ENCODE data around the gene BMS1. TPM values are rescaled to one million over a fixed set of nuclear protein-coding genes. Genes with fewer than 3 reads are reported as not detected.
A peak's percentile ranks its signal among the peaks of the same experiment; 100 is the strongest.

BMS1 gene
- total RNA-seq, 1 experiment from 2014 or later = 32.3 TPM

DNA sequence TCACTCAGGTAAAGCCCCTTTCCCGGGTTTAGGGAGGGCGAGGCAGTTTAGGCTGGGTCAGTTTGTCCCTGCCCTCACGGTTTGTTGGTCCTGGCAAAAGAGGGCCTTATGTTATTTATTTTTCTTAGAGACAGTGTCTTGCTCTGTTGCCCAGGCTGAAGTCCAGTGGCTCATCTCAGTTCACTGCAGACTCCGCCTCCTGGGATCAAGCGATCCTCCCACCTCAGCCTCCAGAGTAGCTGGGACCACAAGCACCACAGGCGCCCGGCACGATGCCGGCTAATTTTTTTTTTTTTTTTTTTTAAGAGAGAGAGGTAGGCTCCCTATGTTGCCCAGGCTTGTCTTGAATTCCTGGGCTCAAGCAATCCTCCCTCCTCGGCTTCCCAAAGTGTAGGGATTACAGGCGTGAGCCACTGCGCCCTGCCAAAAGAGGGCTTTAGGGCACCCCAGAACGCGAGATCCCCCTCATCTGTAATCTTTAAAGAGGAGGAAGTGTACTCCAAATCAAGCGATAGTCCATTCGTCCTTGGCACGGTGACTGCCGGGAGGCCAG lies 626 bp upstream of the BMS1 start:
- Histone ChIP-seq H3K4me1 (ENCODE audit: control insufficient read depth, insufficient read depth, low read length) (peaks cover 4% of the 10 kb centered on the region; the same call in 1 of the 2 replicates), H3K36me3 (ENCODE audit: control insufficient read depth, insufficient read depth, low read length) (peaks cover 33% of the 10 kb centered on the region), H3K27ac (ENCODE audit: low read length) (peak overlapping the region; percentile 97), H3K9me3 (ENCODE audit: control insufficient read depth, insufficient read depth, low read depth, low read length) (no peaks in the 10 kb centered on the region), H3K4me3 (ENCODE audit: low read depth in 2 of 2, low read length in 2 of 2) (peak overlapping the region; percentile 82 to 96), H3K27me3 (ENCODE audit: control insufficient read depth, insufficient read depth, low read length) (peaks cover 5% of the 10 kb centered on the region; the same call in 1 of the 2 replicates)
- CTCF ChIA-PET = no interaction called here
- POLR2A ChIA-PET = no interaction called here
- intact Hi-C loops (cut with micrococcal nuclease; ENCODE audit: unreplicated experiment) = no loop called here
- in situ Hi-C loops (cut with HindIII; ENCODE audit: low pct_unique_long_range_greater_than_20kb, low sequenced_read_pairs) = no loop called here
- DNase-seq (ENCODE audit: low read depth, low spot score) (no peak), ATAC-seq (0 out of 2 replicates have a peak, but pooled peaks have one; percentile 14)
- TF ChIP-seq TCF7L2 (IDR thresholded peaks at IDR 0.05; ENCODE audit: low read depth, low read length) (no peak), POLR2AphosphoS5 (IDR thresholded peaks at IDR 0.05; ENCODE audit: low read depth, low read length) (no peak), SIN3A (IDR thresholded peaks at IDR 0.05; ENCODE audit: borderline replicate concordance, insufficient read depth, low read depth, low read length) (no peak)
- TF ChIP-seq, protein P1, sequence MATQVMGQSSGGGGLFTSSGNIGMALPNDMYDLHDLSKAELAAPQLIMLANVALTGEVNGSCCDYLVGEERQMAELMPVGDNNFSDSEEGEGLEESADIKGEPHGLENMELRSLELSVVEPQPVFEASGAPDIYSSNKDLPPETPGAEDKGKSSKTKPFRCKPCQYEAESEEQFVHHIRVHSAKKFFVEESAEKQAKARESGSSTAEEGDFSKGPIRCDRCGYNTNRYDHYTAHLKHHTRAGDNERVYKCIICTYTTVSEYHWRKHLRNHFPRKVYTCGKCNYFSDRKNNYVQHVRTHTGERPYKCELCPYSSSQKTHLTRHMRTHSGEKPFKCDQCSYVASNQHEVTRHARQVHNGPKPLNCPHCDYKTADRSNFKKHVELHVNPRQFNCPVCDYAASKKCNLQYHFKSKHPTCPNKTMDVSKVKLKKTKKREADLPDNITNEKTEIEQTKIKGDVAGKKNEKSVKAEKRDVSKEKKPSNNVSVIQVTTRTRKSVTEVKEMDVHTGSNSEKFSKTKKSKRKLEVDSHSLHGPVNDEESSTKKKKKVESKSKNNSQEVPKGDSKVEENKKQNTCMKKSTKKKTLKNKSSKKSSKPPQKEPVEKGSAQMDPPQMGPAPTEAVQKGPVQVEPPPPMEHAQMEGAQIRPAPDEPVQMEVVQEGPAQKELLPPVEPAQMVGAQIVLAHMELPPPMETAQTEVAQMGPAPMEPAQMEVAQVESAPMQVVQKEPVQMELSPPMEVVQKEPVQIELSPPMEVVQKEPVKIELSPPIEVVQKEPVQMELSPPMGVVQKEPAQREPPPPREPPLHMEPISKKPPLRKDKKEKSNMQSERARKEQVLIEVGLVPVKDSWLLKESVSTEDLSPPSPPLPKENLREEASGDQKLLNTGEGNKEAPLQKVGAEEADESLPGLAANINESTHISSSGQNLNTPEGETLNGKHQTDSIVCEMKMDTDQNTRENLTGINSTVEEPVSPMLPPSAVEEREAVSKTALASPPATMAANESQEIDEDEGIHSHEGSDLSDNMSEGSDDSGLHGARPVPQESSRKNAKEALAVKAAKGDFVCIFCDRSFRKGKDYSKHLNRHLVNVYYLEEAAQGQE (IDR thresholded peaks at IDR 0.05; ENCODE audit: insufficient read depth in 1 of 2, low read depth in 2 of 2, low read length in 1 of 2) = no peak
- TF ChIP-seq, protein P2, sequence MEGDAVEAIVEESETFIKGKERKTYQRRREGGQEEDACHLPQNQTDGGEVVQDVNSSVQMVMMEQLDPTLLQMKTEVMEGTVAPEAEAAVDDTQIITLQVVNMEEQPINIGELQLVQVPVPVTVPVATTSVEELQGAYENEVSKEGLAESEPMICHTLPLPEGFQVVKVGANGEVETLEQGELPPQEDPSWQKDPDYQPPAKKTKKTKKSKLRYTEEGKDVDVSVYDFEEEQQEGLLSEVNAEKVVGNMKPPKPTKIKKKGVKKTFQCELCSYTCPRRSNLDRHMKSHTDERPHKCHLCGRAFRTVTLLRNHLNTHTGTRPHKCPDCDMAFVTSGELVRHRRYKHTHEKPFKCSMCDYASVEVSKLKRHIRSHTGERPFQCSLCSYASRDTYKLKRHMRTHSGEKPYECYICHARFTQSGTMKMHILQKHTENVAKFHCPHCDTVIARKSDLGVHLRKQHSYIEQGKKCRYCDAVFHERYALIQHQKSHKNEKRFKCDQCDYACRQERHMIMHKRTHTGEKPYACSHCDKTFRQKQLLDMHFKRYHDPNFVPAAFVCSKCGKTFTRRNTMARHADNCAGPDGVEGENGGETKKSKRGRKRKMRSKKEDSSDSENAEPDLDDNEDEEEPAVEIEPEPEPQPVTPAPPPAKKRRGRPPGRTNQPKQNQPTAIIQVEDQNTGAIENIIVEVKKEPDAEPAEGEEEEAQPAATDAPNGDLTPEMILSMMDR (IDR thresholded peaks at IDR 0.05) = no peak
- TSS peak; percentile 91 for BruUV-seq (replicated peaks)

DNA sequence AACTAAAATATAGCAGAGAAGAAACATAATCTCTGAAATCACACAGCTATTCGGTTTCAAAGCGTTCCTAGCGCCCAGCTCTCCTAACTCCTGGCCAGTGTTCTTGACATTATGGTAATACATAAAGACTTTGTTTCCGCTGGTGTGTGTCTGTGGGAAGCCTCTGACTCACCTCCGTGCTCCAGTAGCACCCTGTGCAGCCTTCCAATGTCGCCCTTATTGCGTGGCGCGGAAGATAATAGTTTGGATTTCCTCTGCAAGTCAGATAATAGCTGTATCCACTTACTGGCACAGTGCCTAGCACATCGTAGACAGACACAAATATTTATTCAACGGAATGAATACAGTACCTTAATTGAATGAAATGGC lies 570 bp downstream of the BMS1 start:
- Histone ChIP-seq H3K4me1 (ENCODE audit: control insufficient read depth, insufficient read depth, low read length) (peaks cover 4% of the 10 kb centered on the region; the same call in 1 of the 2 replicates), H3K27ac (ENCODE audit: low read length) (peak overlapping the region; percentile 97), H3K27me3 (ENCODE audit: control insufficient read depth, insufficient read depth, low read length) (no peaks in the 10 kb centered on the region), H3K36me3 (ENCODE audit: control insufficient read depth, insufficient read depth, low read length) (peaks cover 43% of the 10 kb centered on the region), H3K4me3 (ENCODE audit: low read depth in 2 of 2, low read length in 2 of 2) (peak overlapping the region; percentile 82 to 96), H3K9me3 (ENCODE audit: control insufficient read depth, insufficient read depth, low read depth, low read length) (no peaks in the 10 kb centered on the region)
- TSS peak; percentile 80 for BruUV-seq (replicated peaks)
- CTCF ChIA-PET = no interaction called here
- POLR2A ChIA-PET = interaction anchor here (0.6 kb wide), 1 partner anchor 36 kb away, joined by 10 read pairs; no protein-coding TSS in a partner anchor
- no peak for DNase-seq (ENCODE audit: low read depth, low spot score)
- ATAC-seq = peak; percentile 17; the same call in 1 of the 2 replicates
- TF ChIP-seq SIN3A (IDR thresholded peaks at IDR 0.05; ENCODE audit: borderline replicate concordance, insufficient read depth, low read depth, low read length) (no peak), TCF7L2 (IDR thresholded peaks at IDR 0.05; ENCODE audit: low read depth, low read length) (no peak)
- in situ Hi-C loops (cut with HindIII; ENCODE audit: low pct_unique_long_range_greater_than_20kb, low sequenced_read_pairs) = no loop called here
- intact Hi-C loops (cut with micrococcal nuclease; ENCODE audit: unreplicated experiment) = no loop called here

DNA sequence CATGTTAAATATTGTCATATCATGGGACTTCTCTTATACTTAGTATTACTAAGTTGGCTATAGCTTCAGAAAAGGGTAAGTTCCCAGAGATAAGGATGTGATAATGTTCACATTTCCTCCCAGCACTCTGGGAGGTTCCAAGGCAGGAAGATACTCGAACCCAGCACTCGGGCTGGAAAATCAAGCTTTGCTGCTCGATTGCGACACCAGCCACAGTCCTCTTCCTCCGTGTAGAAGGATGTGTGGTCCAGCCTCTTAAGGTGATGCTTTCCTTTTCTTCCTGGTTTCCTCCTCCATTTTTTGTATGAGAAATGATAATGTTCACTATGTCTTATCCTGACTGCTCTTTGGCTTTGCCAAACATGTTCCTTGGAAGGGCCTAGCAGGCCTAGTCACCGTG lies 3.2 kb downstream of the BMS1 start:
- POLR2A ChIA-PET = no interaction called here
- BruUV-seq (replicated peaks) = no TSS peak
- Histone ChIP-seq H3K4me1 (ENCODE audit: control insufficient read depth, insufficient read depth, low read length) (peaks cover 4% of the 10 kb centered on the region; the same call in 1 of the 2 replicates), H3K36me3 (ENCODE audit: control insufficient read depth, insufficient read depth, low read length) (peaks cover 52% of the 10 kb centered on the region), H3K27ac (ENCODE audit: low read length) (no peak overlapping the region), H3K9me3 (ENCODE audit: control insufficient read depth, insufficient read depth, low read depth, low read length) (no peaks in the 10 kb centered on the region), H3K27me3 (ENCODE audit: control insufficient read depth, insufficient read depth, low read length) (no peaks in the 10 kb centered on the region), H3K4me3 (ENCODE audit: low read depth in 2 of 2, low read length in 2 of 2) (no peak overlapping the region)
- DNase-seq (ENCODE audit: low read depth, low spot score) (no peak), ATAC-seq (no peak)
- CTCF ChIA-PET = no interaction called here
- intact Hi-C loops (cut with micrococcal nuclease; ENCODE audit: unreplicated experiment) (no loop called here), in situ Hi-C loops (cut with HindIII; ENCODE audit: low pct_unique_long_range_greater_than_20kb, low sequenced_read_pairs) (no loop called here)
- TF ChIP-seq, protein P2 (IDR thresholded peaks at IDR 0.05) = no peak
- TF ChIP-seq POLR2AphosphoS5 (IDR thresholded peaks at IDR 0.05; ENCODE audit: low read depth, low read length) (no peak), SIN3A (IDR thresholded peaks at IDR 0.05; ENCODE audit: borderline replicate concordance, insufficient read depth, low read depth, low read length) (no peak)
